Measurements from ENCODE around the gene ACP2. TPM values are rescaled to one million over a fixed set of nuclear protein-coding genes. Genes with fewer than 3 reads are reported as not detected.

The ACP2 gene
- total and polyA plus RNA-seq, 10 of the 15 experiments (the other 5 are each of a cell fraction or from before 2014, with no cell fraction given), result 0.98 to 11.7 (median 7.4) TPM

- ChIA-PET SMC1A (ENCODE audit: uncharacterized antibody, unreplicated experiment) (interaction anchor here (0.6 to 3.7 kb wide), 10 partner anchors 8 to 160 kb away, joined by 3 to 36 read pairs (median 4); partner anchors contain the start of gene DDB2), CTCF (interaction anchor here (0.5 to 3.4 kb wide), 11 partner anchors 12 to 328 kb away, joined by 3 to 37 read pairs (median 4); partner anchors contain the start of genes ARFGAP2, DDB2 and PSMC3), RAD21 (ENCODE audit: unreplicated experiment) (interaction anchor here (1.2 to 3.9 kb wide), 6 partner anchors 12 to 68 kb away, joined by 3 to 65 read pairs (median 8); partner anchors contain the start of gene DDB2), POLR2A (interaction anchor here (0.9 to 4.8 kb wide), 6 partner anchors 9 to 32 kb away, joined by 3 to 63 read pairs (median 5); partner anchors contain the start of gene DDB2)
- intact Hi-C loops (cut with micrococcal nuclease; ENCODE audit: unreplicated experiment) (no loop called here), in situ Hi-C loops (cut with MboI) (no loop called here)
- peak overlapping the region; percentile 97 for H3K4me2 ChIP-seq (ENCODE audit: control insufficient read depth, insufficient read depth)
- H3K27ac ChIP-seq (ENCODE audit: control insufficient read depth, insufficient read depth), result peak overlapping the region; percentile 90
- WGBS (ENCODE audit: insufficient coverage, insufficient replicate concordance, low lambda C conversion rate, missing lambda C conversion rate), result 98% methylated on average over 5 of the region's 5 CpGs
- no TSS peak for BruUV-seq (replicated peaks)
- FAIRE-seq (no peak), ATAC-seq (no peak), DNase-seq (ENCODE audit: low read depth, low spot score) (no peak)
- no peaks in the 10 kb centered on the region for H4K20me1 ChIP-seq (ENCODE audit: control insufficient read depth, insufficient read depth)
- no peak overlapping the region; the same call in none of the 2 replicates for H3K9ac ChIP-seq (ENCODE audit: control insufficient read depth, insufficient read depth, low read length)
- no peaks in the 10 kb centered on the region for H3K9me3 ChIP-seq (replicated peaks; ENCODE audit: control insufficient read depth, insufficient read depth, low read length)
- peaks cover 25% of the 10 kb centered on the region for H3K79me2 ChIP-seq (ENCODE audit: control insufficient read depth, insufficient read depth, low read length)
- peaks cover 3 to 7% of the 10 kb centered on the region in 2 experiments; a peak in 3 of 4 replicates for H3K36me3 ChIP-seq (ENCODE audit: control insufficient read depth in 2 of 2, insufficient read depth in 2 of 2, low read length in 1 of 2)
- peaks cover 8% of the 10 kb centered on the region for H3K4me1 ChIP-seq (ENCODE audit: control insufficient read depth, insufficient read depth, low read length)
- TF ChIP-seq, protein P1, sequence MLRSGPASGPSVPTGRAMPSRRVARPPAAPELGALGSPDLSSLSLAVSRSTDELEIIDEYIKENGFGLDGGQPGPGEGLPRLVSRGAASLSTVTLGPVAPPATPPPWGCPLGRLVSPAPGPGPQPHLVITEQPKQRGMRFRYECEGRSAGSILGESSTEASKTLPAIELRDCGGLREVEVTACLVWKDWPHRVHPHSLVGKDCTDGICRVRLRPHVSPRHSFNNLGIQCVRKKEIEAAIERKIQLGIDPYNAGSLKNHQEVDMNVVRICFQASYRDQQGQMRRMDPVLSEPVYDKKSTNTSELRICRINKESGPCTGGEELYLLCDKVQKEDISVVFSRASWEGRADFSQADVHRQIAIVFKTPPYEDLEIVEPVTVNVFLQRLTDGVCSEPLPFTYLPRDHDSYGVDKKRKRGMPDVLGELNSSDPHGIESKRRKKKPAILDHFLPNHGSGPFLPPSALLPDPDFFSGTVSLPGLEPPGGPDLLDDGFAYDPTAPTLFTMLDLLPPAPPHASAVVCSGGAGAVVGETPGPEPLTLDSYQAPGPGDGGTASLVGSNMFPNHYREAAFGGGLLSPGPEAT (IDR thresholded peaks at IDR 0.05; ENCODE audit: low read depth), result no peak
- no peaks in the 10 kb centered on the region for H3K27me3 ChIP-seq (replicated peaks in 1 of 2; ENCODE audit: control insufficient read depth in 2 of 2, insufficient read depth in 2 of 2, low read length in 1 of 2)
- H2AFZ ChIP-seq (ENCODE audit: control insufficient read depth, low read depth, low read length), result no peak overlapping the region
- H3K4me3 ChIP-seq, result peak overlapping the region; percentile 91; the same call in 1 of the 2 replicates
These were observed 1.1 kb downstream of the ACP2 start for GRCh38 chr11:47247502-47247901.

- ATAC-seq, result no peak
- POLR2A ChIA-PET, result interaction anchor here (0.6 to 4.8 kb wide), 2 partner anchors 17 to 31 kb away, joined by 3 to 63 read pairs; partner anchors contain the start of gene DDB2
- H3K9ac ChIP-seq (ENCODE audit: control insufficient read depth, insufficient read depth, low read length), result no peak overlapping the region
- no peak overlapping the region for H2AFZ ChIP-seq (ENCODE audit: control insufficient read depth, low read depth, low read length)
- H3K4me1 ChIP-seq (ENCODE audit: control insufficient read depth, insufficient read depth, low read length), result peaks cover 8% of the 10 kb centered on the region
- H3K9me3 ChIP-seq (replicated peaks; ENCODE audit: control insufficient read depth, insufficient read depth, low read length), result no peaks in the 10 kb centered on the region
- no peak overlapping the region for H3K27ac ChIP-seq (ENCODE audit: control insufficient read depth, insufficient read depth)
- CTCF ChIA-PET, result interaction anchor here (0.7 to 3.1 kb wide), 3 partner anchors 19 to 165 kb away, joined by 3 to 37 read pairs (median 3); partner anchors contain the start of gene ARFGAP2
- RAD21 ChIA-PET (ENCODE audit: unreplicated experiment), result interaction anchor here (3.9 kb wide), 1 partner anchor 30 kb away, joined by 65 read pairs; the partner anchor contains the start of gene DDB2
- peaks cover 25% of the 10 kb centered on the region for H3K79me2 ChIP-seq (ENCODE audit: control insufficient read depth, insufficient read depth, low read length)
- H3K4me3 ChIP-seq, result no peak overlapping the region
- WGBS (ENCODE audit: insufficient coverage, insufficient replicate concordance, low lambda C conversion rate, missing lambda C conversion rate), result 82% methylated on average over 11 of the region's 11 CpGs
- no peaks in the 10 kb centered on the region for H3K27me3 ChIP-seq (replicated peaks in 1 of 2; ENCODE audit: control insufficient read depth in 2 of 2, insufficient read depth in 2 of 2, low read length in 1 of 2)
- DNase-seq (ENCODE audit: low read depth, low spot score), result no peak
- intact Hi-C loops (cut with micrococcal nuclease; ENCODE audit: unreplicated experiment) (no loop called here), in situ Hi-C loops (cut with MboI) (no loop called here)
- no peak overlapping the region for H3K4me2 ChIP-seq (ENCODE audit: control insufficient read depth, insufficient read depth)
- SMC1A ChIA-PET (ENCODE audit: uncharacterized antibody, unreplicated experiment), result interaction anchor here (3.4 kb wide), 1 partner anchor 30 kb away, joined by 36 read pairs; the partner anchor contains the start of gene DDB2
- H4K20me1 ChIP-seq (ENCODE audit: control insufficient read depth, insufficient read depth), result no peaks in the 10 kb centered on the region
- H3K36me3 ChIP-seq (ENCODE audit: control insufficient read depth in 2 of 2, insufficient read depth in 2 of 2, low read length in 1 of 2), result peaks cover 4 to 7% of the 10 kb centered on the region in 2 experiments; a peak in 3 of 4 replicates
- BruUV-seq (replicated peaks), result no TSS peak
- no peak for FAIRE-seq
- no peak for TF ChIP-seq IRF3 (IDR thresholded peaks at IDR 0.05)
- TF ChIP-seq IKZF1 (conservative IDR thresholded peaks at IDR 0.05), result no peak
- TF ChIP-seq, protein P2, sequence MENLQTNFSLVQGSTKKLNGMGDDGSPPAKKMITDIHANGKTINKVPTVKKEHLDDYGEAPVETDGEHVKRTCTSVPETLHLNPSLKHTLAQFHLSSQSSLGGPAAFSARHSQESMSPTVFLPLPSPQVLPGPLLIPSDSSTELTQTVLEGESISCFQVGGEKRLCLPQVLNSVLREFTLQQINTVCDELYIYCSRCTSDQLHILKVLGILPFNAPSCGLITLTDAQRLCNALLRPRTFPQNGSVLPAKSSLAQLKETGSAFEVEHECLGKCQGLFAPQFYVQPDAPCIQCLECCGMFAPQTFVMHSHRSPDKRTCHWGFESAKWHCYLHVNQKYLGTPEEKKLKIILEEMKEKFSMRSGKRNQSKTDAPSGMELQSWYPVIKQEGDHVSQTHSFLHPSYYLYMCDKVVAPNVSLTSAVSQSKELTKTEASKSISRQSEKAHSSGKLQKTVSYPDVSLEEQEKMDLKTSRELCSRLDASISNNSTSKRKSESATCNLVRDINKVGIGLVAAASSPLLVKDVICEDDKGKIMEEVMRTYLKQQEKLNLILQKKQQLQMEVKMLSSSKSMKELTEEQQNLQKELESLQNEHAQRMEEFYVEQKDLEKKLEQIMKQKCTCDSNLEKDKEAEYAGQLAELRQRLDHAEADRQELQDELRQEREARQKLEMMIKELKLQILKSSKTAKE (IDR thresholded peaks at IDR 0.05; ENCODE audit: low read depth, poor library complexity, severe bottlenecking), result no peak
These were observed 2.8 kb downstream of the ACP2 start for GRCh38 chr11:47245611-47246357.

Measured in GM12878 (cell line).